ENCODE results near the gene ANKRD42.

DNA sequence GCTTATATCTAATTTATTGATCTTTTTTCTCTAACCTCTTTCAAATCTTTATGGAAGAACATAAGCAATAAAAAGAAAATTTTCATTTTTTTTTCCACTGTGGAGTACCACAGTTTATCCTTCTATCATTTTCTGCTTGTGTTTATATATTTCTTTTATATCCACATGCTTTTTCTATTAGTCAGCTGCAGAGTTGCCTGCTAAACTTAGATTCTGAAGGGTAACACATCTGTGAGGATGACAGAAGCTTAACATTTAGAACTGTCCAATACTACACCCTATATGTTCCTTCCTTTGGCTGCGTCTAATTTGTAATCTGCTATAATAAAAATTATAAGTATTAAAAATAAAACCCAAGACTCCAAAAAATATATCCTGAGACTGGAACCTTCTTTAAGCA lies 71.8 kb downstream of the ANKRD42 start:
- TF ChIP-seq CTCF (conservative IDR thresholded peaks at IDR 0.05) (no peak), EZH2 (IDR thresholded peaks at IDR 0.05; ENCODE audit: low read depth) (no peak)

Data from PC-9 (cell line).